ENCODE results near the gene ANKS1B.
"Not testable (repeated sequence)": the region's sequence is repeated elsewhere in the genome, so short reads cannot be mapped to it uniquely, and the experiment has no call there.

Gene ANKS1B

GRCh38 chr12:99732131-99732530 lies 252.6 kb downstream of the ANKS1B start:
- ATAC-seq = no peak
- Mint-ChIP-seq H3K9me3 (peaks cover 10% of the 10 kb centered on the region), H3K27ac (no peak overlapping the region), H3K36me3 (ENCODE audit: low read depth) (no peaks in the 10 kb centered on the region), H3K27me3 (no peaks in the 10 kb centered on the region), H3K4me1 (no peaks in the 10 kb centered on the region), H3K4me3 (no peak overlapping the region)
- no peak for DNase-seq

- no peak overlapping the region for H3K27ac Mint-ChIP-seq
- H3K36me3 Mint-ChIP-seq (ENCODE audit: low read depth) = no peaks in the 10 kb centered on the region
- no peak overlapping the region for H3K4me3 Mint-ChIP-seq
- H3K9me3 Mint-ChIP-seq = peaks cover 16% of the 10 kb centered on the region
- ATAC-seq = no peak
- no peaks in the 10 kb centered on the region for H3K27me3 Mint-ChIP-seq
- H3K4me1 Mint-ChIP-seq = no peaks in the 10 kb centered on the region
- DNase-seq = no peak
These were observed 261.8 kb downstream of the ANKS1B start for GRCh38 chr12:99722690-99723486.

GRCh38 chr12:99721715-99722275 lies 262.9 kb downstream of the ANKS1B start:
- peaks cover 18% of the 10 kb centered on the region for H3K9me3 Mint-ChIP-seq
- no peak overlapping the region for H3K27ac Mint-ChIP-seq
- no peaks in the 10 kb centered on the region for H3K4me1 Mint-ChIP-seq
- ATAC-seq = no peak
- no peaks in the 10 kb centered on the region for H3K27me3 Mint-ChIP-seq
- H3K36me3 Mint-ChIP-seq (ENCODE audit: low read depth) = no peaks in the 10 kb centered on the region
- no peak overlapping the region for H3K4me3 Mint-ChIP-seq
- DNase-seq = no peak

GRCh38 chr12:99720083-99720465 lies 264.7 kb downstream of the ANKS1B start:
- peaks cover 15% of the 10 kb centered on the region for H3K9me3 Mint-ChIP-seq
- ATAC-seq, H3K4me1 Mint-ChIP-seq: not testable (repeated sequence)

GRCh38 chr12:99719411-99720082 lies 265.2 kb downstream of the ANKS1B start:
- H3K36me3 Mint-ChIP-seq (ENCODE audit: low read depth); H3K4me1 Mint-ChIP-seq; H3K4me3 Mint-ChIP-seq; ATAC-seq; H3K27me3 Mint-ChIP-seq; H3K27ac Mint-ChIP-seq; DNase-seq: not testable (repeated sequence)
- peaks cover 15% of the 10 kb centered on the region for H3K9me3 Mint-ChIP-seq

More at GRCh38 chr12:99720083-99720465, 264.7 kb downstream of the ANKS1B start:
- H3K27ac Mint-ChIP-seq; H3K4me3 Mint-ChIP-seq; H3K27me3 Mint-ChIP-seq; H3K36me3 Mint-ChIP-seq (ENCODE audit: low read depth); DNase-seq: not testable (repeated sequence)

GRCh38 chr12:99715841-99716510 lies 268.8 kb downstream of the ANKS1B start:
- not testable (repeated sequence) for H3K27ac Mint-ChIP-seq; H3K36me3 Mint-ChIP-seq (ENCODE audit: low read depth); H3K4me1 Mint-ChIP-seq; H3K4me3 Mint-ChIP-seq; ATAC-seq; H3K27me3 Mint-ChIP-seq; H3K9me3 Mint-ChIP-seq; DNase-seq

- ATAC-seq; H3K36me3 Mint-ChIP-seq (ENCODE audit: low read depth); H3K27ac Mint-ChIP-seq; H3K4me3 Mint-ChIP-seq; H3K9me3 Mint-ChIP-seq; H3K27me3 Mint-ChIP-seq; H3K4me1 Mint-ChIP-seq; DNase-seq: not testable (repeated sequence)
These were observed 269.8 kb downstream of the ANKS1B start for GRCh38 chr12:99714921-99715320.

GRCh38 chr12:99713946-99714520 lies 270.7 kb downstream of the ANKS1B start:
- Mint-ChIP-seq H3K9me3 (peaks cover 8% of the 10 kb centered on the region), H3K27ac (no peak overlapping the region), H3K36me3 (ENCODE audit: low read depth) (no peaks in the 10 kb centered on the region), H3K4me1 (no peaks in the 10 kb centered on the region), H3K4me3 (no peak overlapping the region), H3K27me3 (no peaks in the 10 kb centered on the region)
- no peak for DNase-seq
- ATAC-seq = no peak

GRCh38 chr12:99712281-99712680 lies 272.5 kb downstream of the ANKS1B start:
- Mint-ChIP-seq H3K27me3 (no peaks in the 10 kb centered on the region), H3K27ac (no peak overlapping the region), H3K4me3 (no peak overlapping the region), H3K9me3 (peaks cover 8% of the 10 kb centered on the region), H3K4me1 (no peaks in the 10 kb centered on the region), H3K36me3 (ENCODE audit: low read depth) (no peaks in the 10 kb centered on the region)
- DNase-seq (no peak), ATAC-seq (no peak)

GRCh38 chr12:99711246-99711645 lies 273.5 kb downstream of the ANKS1B start:
- Mint-ChIP-seq H3K27me3 (no peaks in the 10 kb centered on the region), H3K27ac (no peak overlapping the region), H3K4me1 (no peaks in the 10 kb centered on the region), H3K9me3 (peaks cover 4% of the 10 kb centered on the region), H3K4me3 (no peak overlapping the region), H3K36me3 (ENCODE audit: low read depth) (no peaks in the 10 kb centered on the region)
- DNase-seq = no peak
- no peak for ATAC-seq

GRCh38 chr12:99709619-99710018 lies 275.1 kb downstream of the ANKS1B start:
- no peaks in the 10 kb centered on the region for H3K36me3 Mint-ChIP-seq (ENCODE audit: low read depth)
- no peak overlapping the region for H3K27ac Mint-ChIP-seq
- H3K4me3 Mint-ChIP-seq = no peak overlapping the region
- H3K27me3 Mint-ChIP-seq = no peaks in the 10 kb centered on the region
- ATAC-seq = no peak
- no peaks in the 10 kb centered on the region for H3K4me1 Mint-ChIP-seq
- H3K9me3 Mint-ChIP-seq = no peaks in the 10 kb centered on the region
- no peak for DNase-seq

GRCh38 chr12:99709116-99709515 lies 275.6 kb downstream of the ANKS1B start:
- no peak overlapping the region for H3K27ac Mint-ChIP-seq
- no peaks in the 10 kb centered on the region for H3K36me3 Mint-ChIP-seq (ENCODE audit: low read depth)
- no peaks in the 10 kb centered on the region for H3K9me3 Mint-ChIP-seq
- no peaks in the 10 kb centered on the region for H3K4me1 Mint-ChIP-seq
- ATAC-seq (no peak), DNase-seq (no peak)
- no peaks in the 10 kb centered on the region for H3K27me3 Mint-ChIP-seq
- H3K4me3 Mint-ChIP-seq = no peak overlapping the region

GRCh38 chr12:99707883-99708282 lies 276.9 kb downstream of the ANKS1B start:
- no peaks in the 10 kb centered on the region for H3K4me1 Mint-ChIP-seq
- DNase-seq (no peak), ATAC-seq (no peak)
- H3K27me3 Mint-ChIP-seq = no peaks in the 10 kb centered on the region
- H3K36me3 Mint-ChIP-seq (ENCODE audit: low read depth) = no peaks in the 10 kb centered on the region
- H3K27ac Mint-ChIP-seq = no peak overlapping the region
- no peaks in the 10 kb centered on the region for H3K9me3 Mint-ChIP-seq
- no peak overlapping the region for H3K4me3 Mint-ChIP-seq

- Mint-ChIP-seq H3K27ac (no peak overlapping the region), H3K27me3 (no peaks in the 10 kb centered on the region), H3K4me3 (no peak overlapping the region), H3K4me1 (no peaks in the 10 kb centered on the region), H3K9me3 (no peaks in the 10 kb centered on the region), H3K36me3 (ENCODE audit: low read depth) (no peaks in the 10 kb centered on the region)
- DNase-seq = no peak
- no peak for ATAC-seq
These were observed 277.8 kb downstream of the ANKS1B start for GRCh38 chr12:99706736-99707473.

Measured in activated naive CD8-positive, alpha-beta T cell treated with anti-CD3 and anti-CD28 coated beads, Interleukin-2, amount 50 U/mL, for 24 hours (primary cell).